Colonic mucosa (tissue), 4 donors: Measurements from ENCODE around the gene SP3. TPM values are rescaled to one million over a fixed set of nuclear protein-coding genes. Genes with fewer than 3 reads are reported as not detected.

Experiments used
- DNase-seq: peaks from one replicate; pipeline ENCODE4 v3.0.0-alpha.2; 2020
- H3K27ac ChIP-seq: fragments of 200-600 bp; one replicate; pipeline ENCODE4 v1.8.0; 2021
- H3K27me3 ChIP-seq: fragments of 200-600 bp; one replicate; pipeline ENCODE4 v1.8.0; 2021
- H3K36me3 ChIP-seq: fragments of 200-600 bp; one replicate; pipeline ENCODE4 v1.8.0; 2021
- H3K4me1 ChIP-seq: fragments of 200-600 bp; one replicate; pipeline ENCODE4 v1.8.0; 2021; ENCODE audit warnings: mild to moderate bottlenecking
- H3K4me3 ChIP-seq: fragments of 200-600 bp; one replicate; pipeline ENCODE4 v1.8.0; 2021
- H3K9ac ChIP-seq, 2 donors: one replicate each; pipeline ENCODE4 v1.7.0; 2013; ENCODE audit warnings: control low read depth in 2 of 2, low read depth in 2 of 2, low read length in 2 of 2
- H3K9me3 ChIP-seq: fragments of 200-600 bp; one replicate; pipeline ENCODE4 v1.8.0; 2021
- CTCF ChIP-seq: fragments of 200-600 bp; IDR thresholded peaks from one replicate; pipeline ENCODE4 v1.8.0; 2022; ENCODE audit warnings: antibody characterized with exemption, mild to moderate bottlenecking
- intact Hi-C: fragments of 100-400 bp; cut with DNase I; formaldehyde crosslinking; loops from one replicate; pipeline ENCODE4 v1.14.1; 2022
- total RNA-seq, 2 donors: library from RNA; stranded (reverse); fragmentation: NEBNext Ultra II Directional in 1 of 2; extraction: Animal tissue kit (Norgen Biotek cat#: 25700) in 1 of 2; gene quantifications; one replicate each; pipeline ENCODE4 v1.2.1, GENCODE V29; 2021
- donor health status: healthy.
- donor health status: DM: no; HTN: no; CAD: no.
- donor health status: DM: no; HTN: no; CAD: no.

SP3 gene
- total RNA-seq, 2 donors from 2014 or later: 77.0 to 99.0 TPM

GRCh38 chr2:174005801-174006419, 40.7 kb upstream of the SP3 start:
- H3K27me3 ChIP-seq: no peaks in the 10 kb centered on the region
- no peaks in the 10 kb centered on the region for H3K9me3 ChIP-seq
- no peak overlapping the region for H3K4me3 ChIP-seq
- no peaks in the 10 kb centered on the region for H3K4me1 ChIP-seq
- no peaks in the 10 kb centered on the region for H3K36me3 ChIP-seq
- intact Hi-C loops: no loop called here
- TF ChIP-seq CTCF: no peak
- no peak overlapping the region for H3K9ac ChIP-seq
- no peak overlapping the region for H3K27ac ChIP-seq
- DNase-seq: no peak

GRCh38 chr2:174004905-174005605, 39.9 kb upstream of the SP3 start:
- Histone ChIP-seq H3K9ac (no peak overlapping the region), H3K4me1 (no peaks in the 10 kb centered on the region), H3K36me3 (no peaks in the 10 kb centered on the region), H3K27me3 (no peaks in the 10 kb centered on the region), H3K27ac (peak overlapping the region; percentile 6), H3K4me3 (no peak overlapping the region), H3K9me3 (no peaks in the 10 kb centered on the region)
- no peak for DNase-seq
- intact Hi-C loops: no loop called here
- no peak for TF ChIP-seq CTCF

- Histone ChIP-seq H3K27ac (no peak overlapping the region), H3K27me3 (no peaks in the 10 kb centered on the region), H3K36me3 (no peaks in the 10 kb centered on the region), H3K9ac (no peak overlapping the region), H3K4me1 (no peaks in the 10 kb centered on the region), H3K4me3 (no peak overlapping the region), H3K9me3 (no peaks in the 10 kb centered on the region)
- no peak for DNase-seq
- intact Hi-C loops: no loop called here
- no peak for TF ChIP-seq CTCF
Observed at GRCh38 chr2:174003720-174004695, 38.8 kb upstream of the SP3 start.

GRCh38 chr2:174002679-174003078, 37.5 kb upstream of the SP3 start:
- Histone ChIP-seq H3K27ac (no peak overlapping the region), H3K4me1 (no peaks in the 10 kb centered on the region), H3K36me3 (no peaks in the 10 kb centered on the region), H3K27me3 (no peaks in the 10 kb centered on the region), H3K9me3 (no peaks in the 10 kb centered on the region), H3K4me3 (no peak overlapping the region), H3K9ac (no peak overlapping the region)
- no peak for DNase-seq
- no peak for TF ChIP-seq CTCF
- intact Hi-C loops: no loop called here

GRCh38 chr2:174001107-174001506, 35.9 kb upstream of the SP3 start:
- Histone ChIP-seq H3K9ac (no peak overlapping the region), H3K27ac (no peak overlapping the region), H3K4me1 (no peaks in the 10 kb centered on the region), H3K36me3 (no peaks in the 10 kb centered on the region), H3K4me3 (no peak overlapping the region), H3K27me3 (no peaks in the 10 kb centered on the region), H3K9me3 (no peaks in the 10 kb centered on the region)
- DNase-seq: no peak
- intact Hi-C loops: no loop called here
- TF ChIP-seq CTCF: no peak
